Measurements from ENCODE around the gene EIF5B. TPM values are rescaled to one million over a fixed set of nuclear protein-coding genes. Genes with fewer than 3 reads are reported as not detected.

EIF5B gene
- total RNA-seq, 1 experiment from 2014 or later: 58.1 TPM

DNA sequence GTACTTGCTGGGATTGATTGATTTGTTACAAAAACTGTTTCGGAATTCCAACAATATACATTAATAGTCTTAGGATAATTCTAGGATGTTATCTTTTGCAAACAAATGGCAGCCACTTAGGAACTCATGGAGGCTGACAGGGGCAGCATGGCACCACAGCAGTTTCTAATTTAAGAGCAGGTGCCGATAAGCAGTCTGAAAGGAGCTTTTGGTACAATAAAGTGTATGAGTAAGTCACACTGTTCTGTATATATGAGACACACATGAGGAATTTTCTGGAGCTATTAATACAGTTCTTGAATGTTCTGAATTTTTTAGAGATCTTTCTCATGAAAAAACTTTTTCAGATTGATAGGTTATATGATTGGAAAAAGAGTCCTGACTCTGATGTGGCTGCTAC, 52.2 kb downstream of the EIF5B start:
- no peak overlapping the region for H2BK5ac ChIP-seq (ENCODE audit: insufficient read length, low read length)
- no peak overlapping the region for H2BK20ac ChIP-seq (ENCODE audit: low read depth, low read length, poor library complexity, severe bottlenecking)
- no peaks in the 10 kb centered on the region for H3K4me1 Mint-ChIP-seq
- H3K79me1 ChIP-seq (ENCODE audit: insufficient read depth, low read depth, low read length, poor library complexity, severe bottlenecking): no peaks in the 10 kb centered on the region
- no peaks in the 10 kb centered on the region for H4K20me1 ChIP-seq (ENCODE audit: control insufficient read depth, insufficient read depth, insufficient read length)
- H2AK5ac ChIP-seq (ENCODE audit: insufficient read length, low read length): no peak overlapping the region
- H3K9me3 Mint-ChIP-seq: no peaks in the 10 kb centered on the region
- H3K18ac ChIP-seq (ENCODE audit: insufficient read length, low read depth, low read length): no peak overlapping the region
- H3K27me3 ChIP-seq (ENCODE audit: insufficient read depth, low read length): no peaks in the 10 kb centered on the region
- no peak overlapping the region for H3K4me3 Mint-ChIP-seq
- no peak overlapping the region for H3K14ac ChIP-seq (ENCODE audit: insufficient read depth, low read length)
- H3K4ac ChIP-seq (ENCODE audit: low read depth, low read length): no peak overlapping the region
- H3K27me3 Mint-ChIP-seq (ENCODE audit: low read depth): no peaks in the 10 kb centered on the region
- H2AFZ ChIP-seq (ENCODE audit: low read length): no peak overlapping the region
- H3K9me3 ChIP-seq (ENCODE audit: control insufficient read depth, low read depth, low read length): no peaks in the 10 kb centered on the region
- no peak overlapping the region for H3K9ac ChIP-seq (ENCODE audit: extremely low read depth, insufficient read length, low read length)
- WGBS (ENCODE audit: extremely low coverage, insufficient read length, low lambda C conversion rate): no CpG with 5 or more reads among the region's 2 CpGs
- H3K27ac Mint-ChIP-seq: no peak overlapping the region
- no peak overlapping the region for H2BK15ac ChIP-seq (ENCODE audit: low read depth, low read length)
- no peak overlapping the region for H3K23ac ChIP-seq (ENCODE audit: insufficient read length, low read depth, low read length)
- H3K23me2 ChIP-seq (ENCODE audit: insufficient read length, low read depth, low read length, poor library complexity, severe bottlenecking): no peaks in the 10 kb centered on the region
- H2BK120ac ChIP-seq (ENCODE audit: low read depth, low read length, poor library complexity, severe bottlenecking): no peak overlapping the region
- no peak overlapping the region for H4K5ac ChIP-seq (ENCODE audit: insufficient read length, low read depth, low read length)
- H3T11ph ChIP-seq (ENCODE audit: low read length): no peak overlapping the region
- no peak overlapping the region for H4K8ac ChIP-seq (replicated peaks; ENCODE audit: insufficient read length, low read depth, low read length)
- H3K56ac ChIP-seq (ENCODE audit: insufficient read length, low read depth, low read length): no peak overlapping the region
- H3K4me1 ChIP-seq (ENCODE audit: insufficient read depth, low read length): no peaks in the 10 kb centered on the region
- no peak overlapping the region for H4K91ac ChIP-seq (ENCODE audit: insufficient read length, low read depth, low read length)
- H2BK12ac ChIP-seq (ENCODE audit: insufficient read length, low read depth, low read length): no peak overlapping the region
- no peak for DNase-seq
- peaks cover 17 to 54% (median 43%) of the 10 kb centered on the region in 3 experiments for H3K36me3 Mint-ChIP-seq (ENCODE audit: insufficient read depth in 1 of 3, low read depth in 3 of 3)
- H3K79me2 ChIP-seq (ENCODE audit: insufficient read depth, low read length): no peaks in the 10 kb centered on the region
- no peak for TF ChIP-seq CTCF (conservative IDR thresholded peaks at IDR 0.05)
- H3K27ac ChIP-seq (ENCODE audit: insufficient read length, low read depth, low read length): no peak overlapping the region
- no peak overlapping the region for H3K4me2 ChIP-seq (ENCODE audit: insufficient read depth, insufficient read length, low read length)
